Neuron (in vitro differentiated cells): ENCODE results near the gene AFF3.

Source experiments
- H2AFZ ChIP-seq: one replicate; pipeline ENCODE4 v1.6.1; 2013; ENCODE audit warnings: low read depth, mild to moderate bottlenecking, inconsistent platforms, low read length, moderate library complexity
- H3K27me3 ChIP-seq: one replicate; pipeline ENCODE4 v1.6.1; 2013; ENCODE audit warnings: low read length; ENCODE audit not compliant: insufficient read depth
- H3K36me3 ChIP-seq: one replicate; pipeline ENCODE4 v1.6.1; 2013; ENCODE audit warnings: low read length; ENCODE audit not compliant: insufficient read depth
- H3K4me1 ChIP-seq: one replicate; pipeline ENCODE4 v1.6.1; 2013; ENCODE audit warnings: low read length; ENCODE audit not compliant: insufficient read depth
- H3K4me3 ChIP-seq: 2 replicates; pipeline ENCODE4 v1.5.1; 2013; ENCODE audit warnings: mild to moderate bottlenecking, low read length, moderate library complexity
- H3K9me3 ChIP-seq: one replicate; pipeline ENCODE4 v1.6.1; 2013; ENCODE audit warnings: low read length

AFF3 gene

DNA sequence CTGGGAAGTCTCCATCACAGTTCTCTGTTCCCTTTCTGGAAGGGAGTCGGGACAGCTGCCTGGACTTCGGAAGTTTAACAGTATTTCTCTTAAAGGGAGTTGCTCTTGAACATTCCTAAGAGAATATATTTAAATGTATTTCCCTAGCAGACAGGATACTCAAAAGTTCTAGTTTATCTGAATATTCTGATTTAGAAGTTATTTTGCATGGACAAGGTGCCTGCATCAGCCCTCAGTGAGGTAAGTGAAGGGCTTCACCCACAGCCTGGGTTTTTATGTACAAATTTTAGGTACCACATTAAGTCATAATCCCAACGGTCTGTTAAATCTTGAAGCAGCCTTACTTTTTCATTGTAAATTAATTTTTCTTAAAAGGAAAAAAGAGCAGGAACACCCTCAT lies 587.5 kb downstream of the AFF3 start:
- H3K9me3 ChIP-seq = no peaks in the 10 kb centered on the region
- H3K36me3 ChIP-seq = peaks cover 15% of the 10 kb centered on the region
- no peak overlapping the region for H2AFZ ChIP-seq
- no peak overlapping the region for H3K4me3 ChIP-seq
- H3K27me3 ChIP-seq = no peaks in the 10 kb centered on the region
- no peaks in the 10 kb centered on the region for H3K4me1 ChIP-seq

DNA sequence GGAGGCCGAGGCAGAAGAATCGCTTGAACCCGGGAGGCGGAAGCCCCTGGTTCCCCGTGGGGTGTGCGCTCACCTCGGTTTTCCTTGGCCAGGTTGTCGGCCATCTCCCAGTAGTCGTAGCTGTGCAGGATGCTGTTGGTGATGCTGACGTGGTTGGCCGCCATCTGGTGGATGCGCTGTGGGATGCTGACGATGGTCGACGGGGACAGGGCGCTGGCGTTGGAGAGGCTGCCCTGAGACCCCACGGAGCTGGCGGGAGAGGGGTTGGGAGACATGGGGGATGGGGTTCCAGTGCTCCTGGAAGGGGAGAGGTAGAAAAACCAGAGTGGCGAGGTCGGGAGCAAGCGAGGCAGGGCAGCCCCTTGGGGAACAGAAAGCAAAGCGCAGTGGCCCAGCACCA lies 588.2 kb downstream of the AFF3 start:
- Histone ChIP-seq H3K36me3 (peaks cover 15% of the 10 kb centered on the region), H3K4me1 (no peaks in the 10 kb centered on the region), H3K9me3 (no peaks in the 10 kb centered on the region), H2AFZ (no peak overlapping the region), H3K4me3 (no peak overlapping the region), H3K27me3 (no peaks in the 10 kb centered on the region)

DNA sequence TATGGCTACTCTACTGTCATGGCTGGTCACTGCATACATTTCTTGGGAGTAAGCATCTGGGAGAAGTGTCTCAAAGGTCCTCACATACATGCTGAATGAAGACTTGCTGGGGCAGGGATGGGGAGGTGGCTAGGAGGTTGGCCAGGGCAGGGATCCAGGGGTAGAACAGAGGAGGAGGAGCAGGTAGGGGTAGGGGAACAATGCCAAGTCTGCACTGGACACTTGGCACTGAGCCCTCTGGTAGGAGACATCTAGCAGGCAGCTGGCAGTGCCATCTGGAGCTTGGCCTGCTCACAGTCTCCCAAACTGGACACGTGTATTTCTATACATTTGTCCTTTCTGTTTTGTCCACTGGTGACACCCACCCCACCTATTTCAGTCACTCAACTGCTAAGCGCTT lies 589.9 kb downstream of the AFF3 start:
- no peak overlapping the region for H2AFZ ChIP-seq
- peaks cover 15% of the 10 kb centered on the region for H3K36me3 ChIP-seq
- H3K4me1 ChIP-seq = no peaks in the 10 kb centered on the region
- no peaks in the 10 kb centered on the region for H3K27me3 ChIP-seq
- no peaks in the 10 kb centered on the region for H3K9me3 ChIP-seq
- no peak overlapping the region for H3K4me3 ChIP-seq

DNA sequence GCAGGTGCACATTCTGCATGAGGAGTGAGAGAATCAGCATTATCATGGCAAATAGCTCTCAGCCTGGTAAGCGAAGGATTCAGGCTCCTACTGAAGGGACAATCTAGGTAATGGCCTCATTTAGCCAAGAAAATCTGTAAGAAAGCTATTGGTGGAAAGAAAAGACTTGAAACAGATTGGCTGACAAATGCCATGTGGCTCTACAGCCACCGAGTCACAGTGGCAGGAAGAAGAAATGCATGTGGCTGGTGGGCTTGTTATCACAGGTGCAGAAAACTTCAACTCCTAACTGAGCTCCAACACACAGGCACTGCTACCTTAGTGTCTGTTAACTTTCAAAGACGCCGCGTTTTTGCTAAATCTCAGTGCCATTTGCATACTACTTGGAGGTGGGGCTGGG lies 592.0 kb downstream of the AFF3 start:
- Histone ChIP-seq H3K36me3 (peaks cover 15% of the 10 kb centered on the region), H3K4me1 (no peaks in the 10 kb centered on the region), H3K27me3 (no peaks in the 10 kb centered on the region), H2AFZ (no peak overlapping the region), H3K4me3 (no peak overlapping the region), H3K9me3 (no peaks in the 10 kb centered on the region)

DNA sequence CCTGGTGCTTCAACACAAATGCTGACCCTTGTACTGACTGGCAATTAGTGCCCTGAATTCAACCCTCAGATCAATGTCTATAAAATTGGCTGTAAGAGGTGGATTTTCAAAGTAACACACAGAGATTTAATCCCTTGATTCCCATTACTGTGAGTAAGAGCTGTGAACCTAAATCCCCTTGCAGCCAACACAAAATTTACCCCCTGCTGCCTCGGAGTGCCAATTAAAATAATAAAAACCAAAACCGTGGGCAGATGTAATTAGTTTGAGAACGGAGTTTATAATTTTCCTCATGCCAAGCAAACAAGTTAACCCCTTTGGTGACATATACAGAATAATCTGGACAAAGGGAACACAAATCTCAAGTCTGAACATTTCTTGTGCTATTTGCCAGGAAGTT lies 596.8 kb downstream of the AFF3 start:
- Histone ChIP-seq H3K9me3 (no peaks in the 10 kb centered on the region), H3K4me3 (no peak overlapping the region), H3K36me3 (peaks cover 1% of the 10 kb centered on the region), H2AFZ (no peak overlapping the region), H3K4me1 (no peaks in the 10 kb centered on the region), H3K27me3 (no peaks in the 10 kb centered on the region)

DNA sequence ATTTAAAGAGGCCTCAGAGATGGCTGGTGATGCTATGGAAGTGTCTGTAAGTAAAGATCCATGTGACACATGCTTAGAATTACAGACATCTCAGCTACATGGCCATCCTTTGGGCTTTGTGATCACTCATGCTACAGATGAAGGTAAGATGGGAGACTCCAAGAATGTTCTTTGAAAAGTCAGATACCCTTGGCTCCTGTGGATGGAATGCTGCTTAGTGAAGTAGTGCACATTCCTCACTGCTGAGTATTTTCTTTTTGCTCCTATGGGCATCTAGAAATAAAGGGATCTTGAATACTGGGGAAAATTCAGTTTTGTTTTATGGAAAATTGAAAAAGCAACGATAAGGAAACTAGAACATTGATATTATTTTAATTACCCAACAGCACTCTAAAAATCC lies 597.3 kb downstream of the AFF3 start:
- no peak overlapping the region for H3K4me3 ChIP-seq
- H3K27me3 ChIP-seq = no peaks in the 10 kb centered on the region
- no peaks in the 10 kb centered on the region for H3K9me3 ChIP-seq
- H3K4me1 ChIP-seq = no peaks in the 10 kb centered on the region
- no peak overlapping the region for H2AFZ ChIP-seq
- H3K36me3 ChIP-seq = no peaks in the 10 kb centered on the region

DNA sequence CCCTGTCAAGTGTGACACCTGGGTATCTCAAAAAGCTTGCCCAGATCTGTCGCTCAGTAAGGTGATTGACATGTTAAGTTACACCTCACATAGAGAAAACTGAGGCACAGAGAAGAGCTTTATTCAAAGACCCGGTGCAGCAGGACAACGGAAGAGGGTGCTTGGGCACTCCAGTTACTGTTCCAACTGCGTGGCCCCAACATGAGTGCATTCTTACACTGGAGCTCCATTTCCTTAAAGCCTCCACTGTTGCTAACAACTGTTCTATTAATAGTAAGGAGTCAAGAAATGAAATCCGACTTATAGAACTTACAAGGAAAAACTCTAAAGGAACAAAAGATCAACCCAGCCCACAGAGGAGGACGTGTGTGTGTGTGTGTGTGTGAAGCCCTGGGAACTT lies 597.8 kb downstream of the AFF3 start:
- H3K27me3 ChIP-seq = no peaks in the 10 kb centered on the region
- H3K9me3 ChIP-seq = no peaks in the 10 kb centered on the region
- H3K4me1 ChIP-seq = no peaks in the 10 kb centered on the region
- no peak overlapping the region for H3K4me3 ChIP-seq
- no peaks in the 10 kb centered on the region for H3K36me3 ChIP-seq
- H2AFZ ChIP-seq = no peak overlapping the region

DNA sequence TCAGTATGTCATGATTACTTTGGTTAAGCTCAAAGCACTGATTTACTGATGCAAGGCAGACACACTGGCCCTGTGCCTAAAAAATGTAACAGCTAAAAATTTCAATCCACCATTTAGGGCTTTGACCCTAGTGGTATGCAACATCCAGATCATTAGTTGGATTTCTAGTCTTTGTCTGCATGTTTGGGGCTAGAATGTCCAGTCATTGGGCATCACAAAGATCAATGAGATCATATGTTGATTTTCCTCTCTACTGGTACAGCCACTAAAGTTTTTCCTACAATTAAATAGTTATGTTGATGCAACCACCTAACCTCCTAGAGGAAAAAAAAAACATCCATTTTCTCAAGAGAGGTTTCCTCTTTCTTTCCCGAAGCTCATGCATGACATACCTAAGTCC lies 599.1 kb downstream of the AFF3 start:
- no peaks in the 10 kb centered on the region for H3K36me3 ChIP-seq
- H3K4me1 ChIP-seq = no peaks in the 10 kb centered on the region
- H3K9me3 ChIP-seq = no peaks in the 10 kb centered on the region
- no peak overlapping the region for H3K4me3 ChIP-seq
- H2AFZ ChIP-seq = no peak overlapping the region
- H3K27me3 ChIP-seq = no peaks in the 10 kb centered on the region

DNA sequence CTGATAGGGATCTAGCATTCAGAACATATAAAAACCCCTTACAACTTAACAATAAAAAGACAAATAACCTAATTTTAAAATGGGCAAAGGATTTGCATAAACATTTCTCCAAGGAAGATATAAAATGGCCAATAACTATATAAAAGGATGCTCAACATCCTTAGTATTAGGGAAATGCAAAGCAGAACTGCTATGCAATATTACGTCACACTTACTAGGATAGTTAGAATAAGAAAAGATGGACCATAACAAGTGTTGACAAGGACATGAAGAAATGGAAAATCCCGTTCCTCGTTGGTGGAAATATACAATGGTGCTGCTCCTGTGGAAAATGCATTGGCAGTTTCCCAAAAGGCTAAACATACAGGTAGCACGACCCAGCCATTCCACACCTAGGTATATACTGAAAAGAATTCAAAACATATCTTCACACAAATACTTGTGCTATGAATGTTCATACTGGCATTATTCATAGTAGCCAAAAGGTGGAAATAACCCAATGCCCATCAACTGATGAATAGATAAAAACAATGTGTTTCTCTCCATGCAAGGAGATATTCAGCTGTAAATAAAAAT lies 604.4 kb downstream of the AFF3 start:
- Histone ChIP-seq H3K27me3 (no peaks in the 10 kb centered on the region), H3K4me1 (no peaks in the 10 kb centered on the region), H2AFZ (no peak overlapping the region), H3K36me3 (no peaks in the 10 kb centered on the region), H3K9me3 (peaks cover 8% of the 10 kb centered on the region), H3K4me3 (no peak overlapping the region)

DNA sequence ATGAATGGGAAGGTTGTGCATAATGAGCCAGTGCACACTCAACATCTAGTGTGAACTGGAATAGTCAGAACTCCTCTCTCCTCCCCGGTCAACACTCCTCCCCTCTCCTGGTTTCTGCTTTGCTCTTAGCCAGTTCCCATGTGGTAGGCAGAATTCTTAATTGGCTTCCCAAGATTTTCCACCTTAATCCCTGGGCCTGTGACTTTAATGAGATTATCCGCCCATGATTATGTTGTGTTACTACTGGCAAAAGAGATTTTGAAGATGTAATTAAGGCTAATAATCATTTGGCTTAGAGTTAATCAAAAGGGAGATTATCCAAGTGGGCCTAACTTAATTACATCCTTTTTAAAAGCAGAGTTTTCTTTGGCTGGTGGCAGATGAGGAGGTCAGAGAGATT lies 618.3 kb downstream of the AFF3 start:
- Histone ChIP-seq H2AFZ (no peak overlapping the region), H3K4me1 (no peaks in the 10 kb centered on the region), H3K4me3 (no peak overlapping the region), H3K36me3 (no peaks in the 10 kb centered on the region), H3K27me3 (peaks cover 2% of the 10 kb centered on the region), H3K9me3 (no peaks in the 10 kb centered on the region)

DNA sequence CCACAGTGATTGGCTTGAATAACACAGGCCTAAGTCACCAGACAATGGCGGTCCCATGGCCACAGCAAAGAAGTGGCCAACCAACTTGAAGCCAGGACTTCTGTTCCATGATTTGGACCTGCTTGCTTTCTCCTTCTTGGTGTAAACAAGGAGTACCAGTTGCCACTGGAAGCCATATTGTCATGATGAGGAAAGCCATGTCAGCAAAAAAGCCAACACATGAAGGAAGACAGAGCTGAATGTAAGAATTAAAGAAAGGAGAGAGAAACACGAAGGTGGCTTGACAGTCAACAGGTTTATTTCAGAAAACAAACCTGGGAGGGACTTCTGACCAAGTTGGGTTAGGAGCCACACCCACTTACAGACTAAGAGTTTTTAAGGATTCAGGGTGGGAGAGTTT lies 620.2 kb downstream of the AFF3 start:
- H3K27me3 ChIP-seq = peaks cover 2% of the 10 kb centered on the region
- no peak overlapping the region for H3K4me3 ChIP-seq
- H3K9me3 ChIP-seq = no peaks in the 10 kb centered on the region
- H3K36me3 ChIP-seq = no peaks in the 10 kb centered on the region
- H2AFZ ChIP-seq = no peak overlapping the region
- H3K4me1 ChIP-seq = no peaks in the 10 kb centered on the region

DNA sequence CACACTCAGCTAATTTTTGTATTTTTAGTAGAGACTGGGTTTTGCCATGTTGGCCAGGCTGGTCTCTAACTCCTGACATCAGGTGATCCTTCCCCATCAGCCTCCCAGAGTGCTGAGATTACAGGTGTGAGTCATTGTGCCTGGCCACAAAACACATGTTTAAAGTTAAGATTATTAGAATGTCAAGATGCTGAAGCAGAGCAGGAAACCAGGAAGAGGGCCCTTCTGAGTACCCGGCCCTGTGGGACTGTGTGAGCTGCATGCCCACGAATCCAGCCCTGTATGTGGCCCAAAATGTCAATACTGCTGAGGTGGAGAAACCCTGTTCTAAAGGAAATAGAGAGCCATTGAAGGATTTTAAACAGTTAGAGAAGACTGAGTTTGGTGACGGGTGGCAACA lies 621.6 kb downstream of the AFF3 start:
- H2AFZ ChIP-seq = no peak overlapping the region

DNA sequence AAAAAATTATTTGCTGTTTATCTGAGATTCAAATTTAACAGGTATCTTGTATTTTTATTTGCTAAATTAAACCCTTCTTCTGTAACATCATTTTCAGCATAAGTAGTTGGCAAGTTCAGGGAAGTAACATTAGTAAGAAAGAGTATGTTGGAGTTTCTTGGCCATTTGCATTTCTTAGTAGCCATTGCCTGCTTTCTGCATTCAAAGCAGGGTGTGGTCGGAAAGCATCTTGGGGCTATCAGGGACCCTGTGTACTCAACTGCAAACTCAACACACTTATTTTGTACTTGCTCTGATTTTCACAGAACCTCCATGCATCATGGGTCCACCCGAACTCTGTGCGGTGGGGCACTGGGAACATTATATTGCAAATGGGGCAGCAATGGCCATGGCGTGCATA lies 622.2 kb downstream of the AFF3 start:
- Histone ChIP-seq H3K4me3 (no peak overlapping the region), H2AFZ (no peak overlapping the region), H3K36me3 (no peaks in the 10 kb centered on the region), H3K4me1 (no peaks in the 10 kb centered on the region), H3K9me3 (no peaks in the 10 kb centered on the region), H3K27me3 (no peaks in the 10 kb centered on the region)

More for the DNA sequence above, 621.6 kb downstream of the AFF3 start:
- Histone ChIP-seq H3K4me1 (no peaks in the 10 kb centered on the region), H3K27me3 (no peaks in the 10 kb centered on the region), H3K4me3 (no peak overlapping the region), H3K36me3 (no peaks in the 10 kb centered on the region), H3K9me3 (no peaks in the 10 kb centered on the region)

DNA sequence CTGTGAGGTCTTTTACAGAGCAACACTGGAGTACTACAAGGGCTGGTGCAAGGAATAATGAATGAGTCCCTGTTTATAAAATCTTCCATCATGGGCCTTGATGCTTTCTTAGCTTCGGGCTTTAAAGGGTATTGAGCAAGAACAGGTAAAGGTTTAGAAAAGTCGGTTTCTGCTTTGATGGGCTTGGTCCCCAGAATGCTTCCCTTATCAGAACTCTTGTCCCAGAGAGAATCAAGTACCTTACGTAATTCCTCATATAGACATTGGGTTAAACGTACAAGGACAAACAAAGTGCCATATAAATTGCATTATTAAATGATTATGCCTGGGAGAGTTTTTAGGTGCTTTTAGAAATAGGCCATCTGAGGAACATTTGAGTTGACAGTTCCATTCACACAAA lies 628.0 kb downstream of the AFF3 start:
- Histone ChIP-seq H3K27me3 (no peaks in the 10 kb centered on the region), H2AFZ (no peak overlapping the region), H3K4me3 (no peak overlapping the region)

More for the DNA sequence above, 628.0 kb downstream of the AFF3 start:
- no peaks in the 10 kb centered on the region for H3K4me1 ChIP-seq
- no peaks in the 10 kb centered on the region for H3K36me3 ChIP-seq
- H3K9me3 ChIP-seq = no peaks in the 10 kb centered on the region
